GM12878 (cell line): ENCODE measurements around the gene TRIM45. TPM values are rescaled to one million over a fixed set of nuclear protein-coding genes. Genes with fewer than 3 reads are reported as not detected.

Source experiments
- ATAC-seq: fragments of 200-7000 bp; cut with Tn5 transposase; 3 replicates; pipeline ENCODE4 v1.9.1; 2020; ENCODE audit warnings: mild to moderate bottlenecking, moderate library complexity
- BruUV-seq: library from RNA; stranded (reverse); fragments of 400-500 nt; replicated peaks from 2 replicates; lab custom pipeline; 2021; lab: Mats Ljungman, UMichigan
- CTCF ChIA-PET: fragments of 300-600 bp; sonication (Branson Sonifier 250); formaldehyde crosslinking; extraction: SDS; loops from one replicate; lab custom pipeline; 2021; ENCODE audit warnings: inconsistent platforms; lab: Yijun Ruan, JAX
- POLR2A ChIA-PET: fragments of 350-600 bp; formaldehyde crosslinking; extraction: SDS; loops from one replicate; lab custom pipeline; 2021; ENCODE audit warnings: inconsistent platforms; lab: Charles Lee
- RAD21 ChIA-PET: fragments of 300-600 bp; sonication (Branson Sonifier 250); formaldehyde crosslinking; loops from one replicate; lab custom pipeline; 2023; ENCODE audit warnings: antibody characterized with exemption; ENCODE audit not compliant: unreplicated experiment; lab: Charles Lee
- SMC1A ChIA-PET: fragments of 300-600 bp; sonication (Branson Sonifier 250); formaldehyde crosslinking; loops from one replicate; lab custom pipeline; 2023; ENCODE audit not compliant: unreplicated experiment, uncharacterized antibody; lab: Charles Lee
- DNase-seq: peaks from one replicate; pipeline ENCODE4 v3.0.0-alpha.2; 2011; ENCODE audit warnings: low read depth, low spot score
- FAIRE-seq: peaks from 3 replicates; lab custom pipeline; 2011; peaks lifted over from hg19 to GRCh38; lab: Jason Lieb, UNC
- H2AFZ ChIP-seq: 2 replicates; pipeline ENCODE4 v1.6.0; 2011; ENCODE audit warnings: low read depth, low read length, control low read depth; ENCODE audit not compliant: control insufficient read depth
- H3K27ac ChIP-seq: 2 replicates; pipeline ENCODE4 v1.5.1; 2011; ENCODE audit warnings: control low read depth; ENCODE audit not compliant: control insufficient read depth, insufficient read depth
- H3K27me3 ChIP-seq, 2 experiments: replicated peaks in 1 of 2; 2 replicates each; pipeline versions ENCODE4 v1.6.0 to v1.6.1; 2011; ENCODE audit warnings: low read length in 1 of 2; ENCODE audit not compliant: control insufficient read depth in 2 of 2, insufficient read depth in 2 of 2
- H3K36me3 ChIP-seq, 2 experiments: 2 replicates each; pipeline ENCODE4 v1.5.1; 2011; ENCODE audit warnings: low read length in 1 of 2; ENCODE audit not compliant: control insufficient read depth in 2 of 2, insufficient read depth in 2 of 2
- H3K4me1 ChIP-seq: 2 replicates; pipeline ENCODE4 v1.6.1; 2011; ENCODE audit warnings: mild to moderate bottlenecking, low read length, moderate library complexity, mixed read lengths; ENCODE audit not compliant: control insufficient read depth, insufficient read depth
- H3K4me2 ChIP-seq: 2 replicates; pipeline ENCODE4 v1.6.0; 2011; ENCODE audit warnings: control low read depth; ENCODE audit not compliant: control insufficient read depth, insufficient read depth
- H3K4me3 ChIP-seq: fragments of 200-600 bp; sonication (generic); 2 replicates; pipeline ENCODE4 v1.5.1; 2016
- H3K79me2 ChIP-seq: 2 replicates; pipeline ENCODE4 v1.6.0; 2011; ENCODE audit warnings: low read length; ENCODE audit not compliant: control insufficient read depth, insufficient read depth
- H3K9ac ChIP-seq: 2 replicates; pipeline ENCODE4 v1.8.0; 2011; ENCODE audit warnings: low read length, control low read depth, mixed read lengths; ENCODE audit not compliant: control insufficient read depth, insufficient read depth
- H3K9me3 ChIP-seq: replicated peaks from 3 replicates; pipeline ENCODE4 v1.5.1; 2011; ENCODE audit warnings: mild to moderate bottlenecking, low read length; ENCODE audit not compliant: control insufficient read depth, insufficient read depth
- H4K20me1 ChIP-seq: 2 replicates; pipeline ENCODE4 v1.6.0; 2011; ENCODE audit not compliant: control insufficient read depth, insufficient read depth
- IRF3 ChIP-seq: fragments of 450-650 bp; IDR thresholded peaks from 2 replicates; pipeline ENCODE4 v1.6.1; 2014; ENCODE audit warnings: mild to moderate bottlenecking
- MEF2A ChIP-seq: IDR thresholded peaks from 2 replicates; pipeline ENCODE4 v1.6.1; 2011; ENCODE audit warnings: low read depth, mild to moderate bottlenecking, low read length, moderate library complexity; ENCODE audit not compliant: insufficient read depth
- MXI1 ChIP-seq: fragments of 150-350 bp; IDR thresholded peaks from 2 replicates; pipeline ENCODE4 v1.6.1; 2011; ENCODE audit warnings: low read depth, mild to moderate bottlenecking, inconsistent platforms, low read length, improper control_type of control experiment
- POLR2AphosphoS2 ChIP-seq: IDR thresholded peaks from 2 replicates; pipeline ENCODE4 v1.6.1; 2011; ENCODE audit warnings: low read depth, mild to moderate bottlenecking, low read length, improper control_type of control experiment, moderate library complexity
- SIN3A ChIP-seq: IDR thresholded peaks from 2 replicates; pipeline ENCODE4 v1.6.1; 2012; ENCODE audit warnings: low read depth, low read length, improper control_type of control experiment
- SMAD1 ChIP-seq: fragments of 450-650 bp; IDR thresholded peaks from 2 replicates; pipeline ENCODE4 v1.6.1; 2018; ENCODE audit warnings: mild to moderate bottlenecking, low read depth; ENCODE audit not compliant: partially characterized antibody
- ZNF384 ChIP-seq: IDR thresholded peaks from 2 replicates; pipeline ENCODE4 v1.6.1; 2012; ENCODE audit warnings: low read depth, mild to moderate bottlenecking, low read length, improper control_type of control experiment, borderline replicate concordance
- in situ Hi-C: fragments of 300-500 bp; cut with MboI; formaldehyde crosslinking; loops from 9 replicates; pipeline ENCODE4 v1.14.3; 2018; ENCODE audit warnings: mixed read lengths
- intact Hi-C: fragments of 100-400 bp; cut with micrococcal nuclease; formaldehyde crosslinking; loops from one replicate; pipeline ENCODE4 v1.14.2; 2022; ENCODE audit not compliant: unreplicated experiment
- polyA plus RNA-seq, 11 experiments: library from polyadenylated mRNA; depleted of rRNA in 4 of 11; unstranded in 6 of 11; stranded (reverse) in 5 of 11; fragments of >200 nt; fragmentation: Nextera tagmentation in 4 of 11; fragmentation: Illumina TruSeq in 1 of 11; extraction: Ambion mirVana in 4 of 11; extraction: Trizol in 1 of 11; gene quantifications; 1 replicate in 1 of 11; 2 replicates in 10 of 11; pipeline versions ENCODE4 v1.2.1 to v1.2.3, GENCODE V29; 2011 to 2016; ENCODE audit warnings: inconsistent platforms in 2 of 11, missing spikeins in 2 of 11, low read depth in 1 of 11
- total RNA-seq, 4 experiments: library from RNA; depleted of rRNA in 3 of 4; stranded (reverse); fragments of >200 nt in 3 of 4; fragmentation: Illumina TruSeq in 1 of 4; extraction: Trizol in 1 of 4; gene quantifications; 2 replicates each; pipeline versions ENCODE4 v1.2.1 to v1.2.3, GENCODE V29; 2013 to 2021
- TF ChIP-seq, protein P1 (sequence below): fragments of 450-650 bp; formaldehyde crosslinking; IDR thresholded peaks from 2 replicates; pipeline ENCODE4 v1.4.0; 2022; ENCODE audit warnings: mild to moderate bottlenecking, moderate library complexity
- TF ChIP-seq, protein P2 (sequence below): fragments of 150-350 bp; IDR thresholded peaks from 2 replicates; pipeline ENCODE4 v1.6.1; 2016; ENCODE audit warnings: low read depth, low read length
- TF ChIP-seq, protein P3 (sequence below): fragments of 450-650 bp; IDR thresholded peaks from 2 replicates; pipeline ENCODE4 v1.6.1; 2016; ENCODE audit warnings: mild to moderate bottlenecking

TRIM45 gene
- total and polyA plus RNA-seq, 10 of the 15 experiments (the other 5 are each of a cell fraction or from before 2014, with no cell fraction given) = 0.31 to 0.86 (median 0.46) TPM

- Histone ChIP-seq H3K9me3 (no peaks in the 10 kb centered on the region), H3K4me1 (no peaks in the 10 kb centered on the region), H3K27ac (no peak overlapping the region), H3K79me2 (no peaks in the 10 kb centered on the region), H3K27me3 (peaks cover 0 to 3% of the 10 kb centered on the region in 2 experiments; a peak in 2 of 4 replicates), H4K20me1 (no peaks in the 10 kb centered on the region), H3K4me2 (no peak overlapping the region), H3K4me3 (no peak overlapping the region), H2AFZ (no peak overlapping the region), H3K36me3 (no peaks in the 10 kb centered on the region), H3K9ac (no peak overlapping the region)
- in situ Hi-C loops = no loop called here
- intact Hi-C loops = loop anchor here (2.0 to 5.0 kb wide), 4 partner anchors 59 to 555 kb away; partner anchors contain the start of gene CD58
- ATAC-seq (peak; percentile 19; the same call in 1 of the 3 replicates), DNase-seq (no peak), FAIRE-seq (no peak)
- RAD21 ChIA-PET = interaction anchor here (0.7 to 3.5 kb wide), 8 partner anchors 9 to 796 kb away, joined by 3 to 53 read pairs (median 4); no protein-coding TSS in a partner anchor
- CTCF ChIA-PET = interaction anchor here (1.3 to 6.8 kb wide), 18 partner anchors 8 to 643 kb away, joined by 3 to 167 read pairs (median 8); no protein-coding TSS in a partner anchor
- POLR2A ChIA-PET = no interaction called here
- BruUV-seq = no TSS peak
- SMC1A ChIA-PET = interaction anchor here (1.0 to 4.0 kb wide), 7 partner anchors 8 to 629 kb away, joined by 3 to 49 read pairs (median 4); no protein-coding TSS in a partner anchor
- TF ChIP-seq ZNF384 (no peak), SMAD1 (no peak), SIN3A (no peak), POLR2AphosphoS2 (no peak), MXI1 (no peak), MEF2A (no peak), IRF3 (no peak)
- TF ChIP-seq, protein P1, sequence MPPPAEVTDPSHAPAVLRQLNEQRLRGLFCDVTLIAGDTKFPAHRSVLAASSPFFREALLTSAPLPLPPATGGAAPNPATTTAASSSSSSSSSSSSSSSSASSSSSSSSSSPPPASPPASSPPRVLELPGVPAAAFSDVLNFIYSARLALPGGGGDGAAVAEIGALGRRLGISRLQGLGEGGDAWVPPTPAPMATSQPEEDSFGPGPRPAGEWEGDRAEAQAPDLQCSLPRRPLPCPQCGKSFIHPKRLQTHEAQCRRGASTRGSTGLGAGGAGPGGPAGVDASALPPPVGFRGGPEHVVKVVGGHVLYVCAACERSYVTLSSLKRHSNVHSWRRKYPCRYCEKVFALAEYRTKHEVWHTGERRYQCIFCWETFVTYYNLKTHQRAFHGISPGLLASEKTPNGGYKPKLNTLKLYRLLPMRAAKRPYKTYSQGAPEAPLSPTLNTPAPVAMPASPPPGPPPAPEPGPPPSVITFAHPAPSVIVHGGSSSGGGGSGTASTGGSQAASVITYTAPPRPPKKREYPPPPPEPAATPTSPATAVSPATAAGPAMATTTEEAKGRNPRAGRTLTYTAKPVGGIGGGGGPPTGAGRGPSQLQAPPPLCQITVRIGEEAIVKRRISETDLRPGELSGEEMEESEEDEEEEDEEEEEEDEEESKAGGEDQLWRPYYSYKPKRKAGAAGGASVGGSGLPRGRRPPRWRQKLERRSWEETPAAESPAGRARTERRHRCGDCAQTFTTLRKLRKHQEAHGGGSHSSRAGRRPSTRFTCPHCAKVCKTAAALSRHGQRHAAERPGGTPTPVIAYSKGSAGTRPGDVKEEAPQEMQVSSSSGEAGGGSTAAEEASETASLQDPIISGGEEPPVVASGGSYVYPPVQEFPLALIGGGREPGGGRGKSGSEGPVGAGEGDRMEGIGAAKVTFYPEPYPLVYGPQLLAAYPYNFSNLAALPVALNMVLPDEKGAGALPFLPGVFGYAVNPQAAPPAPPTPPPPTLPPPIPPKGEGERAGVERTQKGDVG (CRISPR knock-in tag) = no peak
- TF ChIP-seq, protein P2, sequence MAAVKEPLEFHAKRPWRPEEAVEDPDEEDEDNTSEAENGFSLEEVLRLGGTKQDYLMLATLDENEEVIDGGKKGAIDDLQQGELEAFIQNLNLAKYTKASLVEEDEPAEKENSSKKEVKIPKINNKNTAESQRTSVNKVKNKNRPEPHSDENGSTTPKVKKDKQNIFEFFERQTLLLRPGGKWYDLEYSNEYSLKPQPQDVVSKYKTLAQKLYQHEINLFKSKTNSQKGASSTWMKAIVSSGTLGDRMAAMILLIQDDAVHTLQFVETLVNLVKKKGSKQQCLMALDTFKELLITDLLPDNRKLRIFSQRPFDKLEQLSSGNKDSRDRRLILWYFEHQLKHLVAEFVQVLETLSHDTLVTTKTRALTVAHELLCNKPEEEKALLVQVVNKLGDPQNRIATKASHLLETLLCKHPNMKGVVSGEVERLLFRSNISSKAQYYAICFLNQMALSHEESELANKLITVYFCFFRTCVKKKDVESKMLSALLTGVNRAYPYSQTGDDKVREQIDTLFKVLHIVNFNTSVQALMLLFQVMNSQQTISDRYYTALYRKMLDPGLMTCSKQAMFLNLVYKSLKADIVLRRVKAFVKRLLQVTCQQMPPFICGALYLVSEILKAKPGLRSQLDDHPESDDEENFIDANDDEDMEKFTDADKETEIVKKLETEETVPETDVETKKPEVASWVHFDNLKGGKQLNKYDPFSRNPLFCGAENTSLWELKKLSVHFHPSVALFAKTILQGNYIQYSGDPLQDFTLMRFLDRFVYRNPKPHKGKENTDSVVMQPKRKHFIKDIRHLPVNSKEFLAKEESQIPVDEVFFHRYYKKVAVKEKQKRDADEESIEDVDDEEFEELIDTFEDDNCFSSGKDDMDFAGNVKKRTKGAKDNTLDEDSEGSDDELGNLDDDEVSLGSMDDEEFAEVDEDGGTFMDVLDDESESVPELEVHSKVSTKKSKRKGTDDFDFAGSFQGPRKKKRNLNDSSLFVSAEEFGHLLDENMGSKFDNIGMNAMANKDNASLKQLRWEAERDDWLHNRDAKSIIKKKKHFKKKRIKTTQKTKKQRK = no peak
- TF ChIP-seq, protein P3, sequence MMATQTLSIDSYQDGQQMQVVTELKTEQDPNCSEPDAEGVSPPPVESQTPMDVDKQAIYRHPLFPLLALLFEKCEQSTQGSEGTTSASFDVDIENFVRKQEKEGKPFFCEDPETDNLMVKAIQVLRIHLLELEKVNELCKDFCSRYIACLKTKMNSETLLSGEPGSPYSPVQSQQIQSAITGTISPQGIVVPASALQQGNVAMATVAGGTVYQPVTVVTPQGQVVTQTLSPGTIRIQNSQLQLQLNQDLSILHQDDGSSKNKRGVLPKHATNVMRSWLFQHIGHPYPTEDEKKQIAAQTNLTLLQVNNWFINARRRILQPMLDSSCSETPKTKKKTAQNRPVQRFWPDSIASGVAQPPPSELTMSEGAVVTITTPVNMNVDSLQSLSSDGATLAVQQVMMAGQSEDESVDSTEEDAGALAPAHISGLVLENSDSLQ = no peak
Measured at GRCh38 chr1:117127795-117128194, 6.2 kb upstream of the TRIM45 start.
